Activated CD4-positive, alpha-beta memory T cell treated with anti-CD3 and anti-CD28 coated beads, Interleukin-2, amount 10 ng/mL, durations not matched to agents 7 days and 5 days (primary cell): ENCODE measurements around the gene BABAM2. TPM values are rescaled to one million over a fixed set of nuclear protein-coding genes. Genes with fewer than 3 reads are reported as not detected.

ENCODE experiments used
- CTCF ChIA-PET: fragments of 350-600 bp; sonication (Branson Sonifier 250); formaldehyde crosslinking; loops from one replicate; lab custom pipeline; 2021; ENCODE audit warnings: antibody characterized with exemption, inconsistent platforms; lab: Charles Lee
- POLR2A ChIA-PET: fragments of 350-600 bp; sonication (Branson Sonifier 250); formaldehyde crosslinking; loops from one replicate; lab custom pipeline; 2021; ENCODE audit warnings: antibody characterized with exemption; lab: Charles Lee
- DNase-seq: peaks from one replicate; pipeline ENCODE4 v3.0.0-alpha.2; 2020
- H3K27ac Mint-ChIP-seq: one replicate; pipeline ENCODE4 v1.8.0; 2021; ENCODE audit warnings: mild to moderate bottlenecking, mixed read lengths
- H3K27me3 Mint-ChIP-seq: one replicate; pipeline ENCODE4 v1.8.0; 2021; ENCODE audit warnings: mixed read lengths
- H3K36me3 Mint-ChIP-seq: one replicate; pipeline ENCODE4 v1.8.0; 2021; ENCODE audit warnings: low read depth, mixed read lengths
- H3K4me1 Mint-ChIP-seq: one replicate; pipeline ENCODE4 v1.8.0; 2021; ENCODE audit warnings: mixed read lengths
- H3K4me3 Mint-ChIP-seq: one replicate; pipeline ENCODE4 v1.8.0; 2021; ENCODE audit warnings: mild to moderate bottlenecking, mixed read lengths
- H3K9me3 Mint-ChIP-seq: one replicate; pipeline ENCODE4 v1.8.0; 2021; ENCODE audit warnings: mixed read lengths
- total RNA-seq, 2 experiments: library from RNA; stranded (reverse); gene quantifications; one replicate each; pipeline ENCODE4 v1.2.3, GENCODE V29; 2021

BABAM2 gene
- total RNA-seq, 2 experiments from 2014 or later = 51.4 to 56.6 TPM

DNA sequence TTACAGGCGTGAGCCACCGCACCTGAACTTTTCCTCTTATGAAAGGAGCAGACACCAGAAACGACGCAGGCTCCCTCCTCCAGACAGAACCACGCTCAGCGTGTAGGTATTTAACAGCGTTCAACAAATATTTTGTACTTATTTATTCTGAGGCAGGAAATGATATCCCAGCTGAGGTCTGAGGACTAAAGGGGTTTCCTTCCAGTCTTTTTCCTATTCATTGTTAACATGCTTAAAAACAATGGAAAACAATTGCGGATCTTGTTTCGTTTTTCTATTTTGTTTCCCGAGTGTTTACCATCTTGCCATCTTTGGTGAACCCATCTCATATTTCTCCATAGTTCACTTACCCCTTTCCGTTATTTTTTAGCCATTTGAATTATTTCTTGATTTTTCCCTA is 458.4 kb downstream of the BABAM2 start:
- peak overlapping the region; percentile 86 for H3K27ac Mint-ChIP-seq
- peak overlapping the region; percentile 65 for H3K4me3 Mint-ChIP-seq
- CTCF ChIA-PET = interaction anchor here (1.0 to 1.4 kb wide), 2 partner anchors 9 to 18 kb away, joined by 3 to 4 read pairs; no protein-coding TSS in a partner anchor
- H3K9me3 Mint-ChIP-seq = no peaks in the 10 kb centered on the region
- no peaks in the 10 kb centered on the region for H3K36me3 Mint-ChIP-seq
- DNase-seq = no peak
- POLR2A ChIA-PET = interaction anchor here (1.6 to 6.0 kb wide), 5 partner anchors 8 to 42 kb away, joined by 9 to 76 read pairs (median 35); partner anchors contain the start of gene FOSL2
- H3K27me3 Mint-ChIP-seq = no peaks in the 10 kb centered on the region
- H3K4me1 Mint-ChIP-seq = peaks cover 48% of the 10 kb centered on the region

DNA sequence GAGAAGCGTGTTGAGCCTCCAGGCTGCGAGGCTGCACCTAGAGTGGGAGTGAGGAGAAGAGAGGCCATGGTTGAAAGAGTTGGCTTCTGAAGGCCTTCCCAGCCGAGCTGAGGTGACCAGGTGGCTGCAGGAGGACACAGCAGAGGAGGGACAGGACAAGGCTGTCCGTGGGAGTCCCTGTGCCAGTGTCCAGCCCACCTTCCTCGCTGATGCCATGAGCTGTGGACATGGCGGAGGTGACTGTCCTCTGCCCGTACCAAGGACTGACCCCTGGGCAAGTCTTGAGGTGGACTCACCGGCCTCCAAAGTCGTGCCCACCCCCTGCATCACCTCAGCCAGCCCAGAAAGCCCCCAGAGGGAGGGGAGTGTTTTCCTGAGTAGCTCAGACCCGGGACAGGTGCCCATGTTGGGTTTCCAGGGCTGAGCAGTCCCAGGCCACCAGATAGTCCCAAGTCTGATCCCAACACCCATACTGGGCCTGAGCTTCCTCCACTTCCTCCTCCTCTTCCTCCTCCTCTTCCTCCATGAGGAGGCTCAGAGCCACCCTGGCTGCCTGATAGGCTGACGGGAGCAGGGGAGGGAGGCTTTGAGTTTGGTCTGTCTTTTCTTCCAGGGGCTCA is 459.1 kb downstream of the BABAM2 start:
- CTCF ChIA-PET = interaction anchor here (1.0 to 1.3 kb wide), 2 partner anchors 9 to 17 kb away, joined by 3 read pairs; no protein-coding TSS in a partner anchor

GRCh38 chr2:28350196-28350595 is 459.7 kb downstream of the BABAM2 start:
- H3K27me3 Mint-ChIP-seq = no peaks in the 10 kb centered on the region
- ChIA-PET POLR2A (interaction anchor here (4.6 to 6.0 kb wide), 3 partner anchors 10 to 41 kb away, joined by 35 to 76 read pairs (median 44); partner anchors contain the start of gene FOSL2), CTCF (interaction anchor here (1.3 kb wide), 1 partner anchor 8 kb away, joined by 3 read pairs; no protein-coding TSS in a partner anchor)
- H3K9me3 Mint-ChIP-seq = no peaks in the 10 kb centered on the region
- H3K4me1 Mint-ChIP-seq = peaks cover 48% of the 10 kb centered on the region
- H3K4me3 Mint-ChIP-seq = no peak overlapping the region
- H3K27ac Mint-ChIP-seq = no peak overlapping the region
- no peaks in the 10 kb centered on the region for H3K36me3 Mint-ChIP-seq
- no peak for DNase-seq

More for the DNA sequence above, 459.1 kb downstream of the BABAM2 start:
- H3K27ac Mint-ChIP-seq = peak overlapping the region; percentile 86
- no peak for DNase-seq
- H3K4me3 Mint-ChIP-seq = no peak overlapping the region
- no peaks in the 10 kb centered on the region for H3K27me3 Mint-ChIP-seq
- H3K9me3 Mint-ChIP-seq = no peaks in the 10 kb centered on the region
- POLR2A ChIA-PET = interaction anchor here (4.6 to 6.0 kb wide), 3 partner anchors 11 to 42 kb away, joined by 35 to 76 read pairs (median 44); partner anchors contain the start of gene FOSL2
- peaks cover 48% of the 10 kb centered on the region for H3K4me1 Mint-ChIP-seq
- H3K36me3 Mint-ChIP-seq = no peaks in the 10 kb centered on the region

DNA sequence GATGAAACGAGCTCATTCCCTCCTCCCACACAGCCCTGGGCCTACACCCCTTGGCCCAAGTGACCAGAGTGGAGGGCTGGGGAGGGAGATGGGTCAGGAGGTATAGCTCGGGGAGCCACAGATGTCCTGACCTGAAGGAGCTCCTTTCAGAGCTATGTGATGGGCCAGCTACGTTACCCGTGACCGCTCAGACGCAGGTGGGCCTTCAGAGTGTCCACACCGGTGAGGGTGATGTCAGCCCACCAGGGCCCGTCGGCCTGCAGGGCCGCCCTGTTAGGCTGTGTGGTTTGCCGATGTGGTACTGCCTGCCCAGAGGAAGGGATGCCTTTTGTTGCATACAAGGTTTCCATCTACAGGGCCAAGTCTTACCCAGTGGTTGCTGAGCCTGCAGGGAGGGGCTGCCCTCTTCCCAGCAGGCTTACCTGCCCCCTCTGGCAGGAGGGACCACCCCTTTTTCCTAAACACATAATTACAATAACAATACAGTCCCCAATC is 460.3 kb downstream of the BABAM2 start:
- no peak for DNase-seq
- H3K9me3 Mint-ChIP-seq = no peaks in the 10 kb centered on the region
- H3K4me1 Mint-ChIP-seq = peaks cover 47% of the 10 kb centered on the region
- ChIA-PET CTCF (interaction anchor here (1.3 kb wide), 1 partner anchor 8 kb away, joined by 3 read pairs; no protein-coding TSS in a partner anchor), POLR2A (interaction anchor here (4.6 to 6.0 kb wide), 3 partner anchors 10 to 41 kb away, joined by 35 to 76 read pairs (median 44); partner anchors contain the start of gene FOSL2)
- H3K27ac Mint-ChIP-seq = no peak overlapping the region
- H3K27me3 Mint-ChIP-seq = no peaks in the 10 kb centered on the region
- H3K36me3 Mint-ChIP-seq = no peaks in the 10 kb centered on the region
- H3K4me3 Mint-ChIP-seq = no peak overlapping the region

DNA sequence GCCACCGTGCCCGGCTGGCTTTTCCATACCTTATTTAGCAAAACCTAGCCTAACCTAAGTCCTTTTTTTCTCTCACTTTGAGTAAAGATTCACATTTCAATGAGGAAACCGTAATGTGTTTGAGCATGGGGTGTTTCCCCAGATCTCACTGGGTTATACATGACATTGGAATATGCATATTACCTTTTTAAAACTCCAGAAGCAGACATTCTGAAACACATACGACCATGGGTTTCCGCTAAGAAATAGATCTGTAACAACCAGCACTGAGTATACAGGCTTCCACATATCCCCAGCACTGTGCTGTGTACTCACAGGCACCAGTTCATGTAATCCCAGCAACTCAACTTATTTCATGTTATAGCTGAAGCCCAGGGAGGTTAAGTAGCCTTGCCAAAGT is 461.1 kb downstream of the BABAM2 start:
- H3K4me1 Mint-ChIP-seq = peaks cover 46% of the 10 kb centered on the region

DNA sequence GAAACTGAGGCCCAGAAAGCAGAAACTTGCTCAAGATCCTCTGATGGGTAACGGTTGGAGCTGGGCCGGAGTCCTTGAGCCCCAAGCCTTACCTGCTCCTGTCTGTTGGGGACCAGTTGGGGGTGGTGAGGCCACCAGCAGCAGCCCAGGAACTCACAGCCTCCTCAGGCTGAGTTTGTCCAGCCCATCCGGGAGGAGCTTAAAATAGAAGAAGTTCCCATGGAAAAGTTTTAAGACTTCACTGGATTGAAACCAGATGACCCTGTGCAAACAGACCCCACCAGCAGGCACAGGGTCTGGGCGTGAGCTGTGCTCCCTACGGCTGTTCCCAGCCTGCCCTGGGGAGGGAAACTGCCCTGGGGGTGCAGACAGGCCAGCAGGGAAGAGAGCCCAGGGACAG is 461.6 kb downstream of the BABAM2 start:
- H3K27me3 Mint-ChIP-seq = no peaks in the 10 kb centered on the region
- ChIA-PET CTCF (interaction anchor here (1.0 kb wide), 1 partner anchor 13 kb away, joined by 4 read pairs; no protein-coding TSS in a partner anchor), POLR2A (interaction anchor here (1.0 kb wide), 1 partner anchor 38 kb away, joined by 5 read pairs; no protein-coding TSS in a partner anchor)
- DNase-seq = no peak
- peaks cover 44% of the 10 kb centered on the region for H3K4me1 Mint-ChIP-seq
- H3K36me3 Mint-ChIP-seq = no peaks in the 10 kb centered on the region
- no peaks in the 10 kb centered on the region for H3K9me3 Mint-ChIP-seq
- H3K4me3 Mint-ChIP-seq = no peak overlapping the region
- H3K27ac Mint-ChIP-seq = no peak overlapping the region

More for the DNA sequence above, 461.1 kb downstream of the BABAM2 start:
- CTCF ChIA-PET = interaction anchor here (1.0 kb wide), 1 partner anchor 14 kb away, joined by 4 read pairs; no protein-coding TSS in a partner anchor
- Mint-ChIP-seq H3K36me3 (no peaks in the 10 kb centered on the region), H3K27me3 (no peaks in the 10 kb centered on the region), H3K4me3 (no peak overlapping the region), H3K27ac (no peak overlapping the region), H3K9me3 (no peaks in the 10 kb centered on the region)
- DNase-seq = no peak
- POLR2A ChIA-PET = no interaction called here

DNA sequence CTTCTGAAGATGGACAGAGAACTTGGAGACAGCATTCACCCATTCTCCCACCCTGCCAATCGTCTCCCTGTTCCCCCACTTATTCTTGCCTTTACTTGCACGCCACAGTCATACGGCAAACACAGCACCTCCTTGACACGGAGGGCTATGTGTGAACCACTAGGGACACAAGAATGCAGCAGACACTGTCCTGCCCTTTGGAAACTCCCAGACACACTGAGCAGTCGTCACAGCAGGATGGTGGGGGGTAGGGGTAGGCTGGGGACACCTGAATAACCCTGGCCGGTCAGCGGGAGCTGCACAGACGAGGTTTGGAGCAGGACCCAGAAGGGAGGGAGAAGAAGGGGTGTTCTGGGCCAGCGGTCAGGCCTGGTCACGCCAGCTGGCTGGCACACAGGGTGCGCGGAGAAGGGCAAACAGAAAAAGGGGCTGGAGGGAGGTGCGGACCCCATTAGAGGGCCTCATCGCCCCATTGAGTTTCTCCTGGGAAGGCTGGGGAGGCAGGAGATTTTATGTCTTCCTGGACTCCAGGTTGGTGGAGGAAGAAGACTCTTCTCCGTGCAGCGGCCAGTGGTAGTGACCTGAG is 462.2 kb downstream of the BABAM2 start:
- CTCF ChIA-PET = interaction anchor here (1.0 kb wide), 1 partner anchor 13 kb away, joined by 4 read pairs; no protein-coding TSS in a partner anchor
- Mint-ChIP-seq H3K36me3 (no peaks in the 10 kb centered on the region), H3K4me3 (no peak overlapping the region), H3K4me1 (peaks cover 39% of the 10 kb centered on the region), H3K27me3 (no peaks in the 10 kb centered on the region), H3K27ac (no peak overlapping the region), H3K9me3 (no peaks in the 10 kb centered on the region)
- POLR2A ChIA-PET = interaction anchor here (1.0 to 1.3 kb wide), 2 partner anchors 12 to 37 kb away, joined by 3 to 5 read pairs; no protein-coding TSS in a partner anchor
- DNase-seq = no peak

- CTCF ChIA-PET = no interaction called here
- Mint-ChIP-seq H3K36me3 (no peaks in the 10 kb centered on the region), H3K27me3 (no peaks in the 10 kb centered on the region), H3K4me3 (no peak overlapping the region), H3K9me3 (no peaks in the 10 kb centered on the region), H3K27ac (no peak overlapping the region), H3K4me1 (peaks cover 39% of the 10 kb centered on the region)
- POLR2A ChIA-PET = interaction anchor here (1.2 to 9.9 kb wide), 2 partner anchors 15 to 35 kb away, joined by 3 to 114 read pairs; partner anchors contain the start of gene FOSL2
- no peak for DNase-seq
Observed at GRCh38 chr2:28354920-28355520, 464.5 kb downstream of the BABAM2 start.

GRCh38 chr2:28355521-28356094 is 465.1 kb downstream of the BABAM2 start:
- CTCF ChIA-PET = interaction anchor here (1.3 kb wide), 1 partner anchor 36 kb away, joined by 3 read pairs; no protein-coding TSS in a partner anchor
- POLR2A ChIA-PET = interaction anchor here (0.9 to 9.9 kb wide), 4 partner anchors 8 to 35 kb away, joined by 3 to 114 read pairs (median 7); partner anchors contain the start of gene FOSL2
- no peak overlapping the region for H3K4me3 Mint-ChIP-seq
- no peaks in the 10 kb centered on the region for H3K9me3 Mint-ChIP-seq
- DNase-seq = no peak
- H3K27ac Mint-ChIP-seq = no peak overlapping the region
- peaks cover 44% of the 10 kb centered on the region for H3K4me1 Mint-ChIP-seq
- no peaks in the 10 kb centered on the region for H3K27me3 Mint-ChIP-seq
- H3K36me3 Mint-ChIP-seq = no peaks in the 10 kb centered on the region

GRCh38 chr2:28356095-28356911 is 465.8 kb downstream of the BABAM2 start:
- H3K4me1 Mint-ChIP-seq = peaks cover 50% of the 10 kb centered on the region
- no peaks in the 10 kb centered on the region for H3K9me3 Mint-ChIP-seq
- H3K27me3 Mint-ChIP-seq = no peaks in the 10 kb centered on the region
- CTCF ChIA-PET = interaction anchor here (1.3 kb wide), 1 partner anchor 35 kb away, joined by 3 read pairs; no protein-coding TSS in a partner anchor
- H3K36me3 Mint-ChIP-seq = no peaks in the 10 kb centered on the region
- H3K4me3 Mint-ChIP-seq = no peak overlapping the region
- POLR2A ChIA-PET = interaction anchor here (0.9 to 9.9 kb wide), 5 partner anchors 8 to 34 kb away, joined by 3 to 114 read pairs (median 7); partner anchors contain the start of gene FOSL2
- no peak for DNase-seq
- H3K27ac Mint-ChIP-seq = no peak overlapping the region

DNA sequence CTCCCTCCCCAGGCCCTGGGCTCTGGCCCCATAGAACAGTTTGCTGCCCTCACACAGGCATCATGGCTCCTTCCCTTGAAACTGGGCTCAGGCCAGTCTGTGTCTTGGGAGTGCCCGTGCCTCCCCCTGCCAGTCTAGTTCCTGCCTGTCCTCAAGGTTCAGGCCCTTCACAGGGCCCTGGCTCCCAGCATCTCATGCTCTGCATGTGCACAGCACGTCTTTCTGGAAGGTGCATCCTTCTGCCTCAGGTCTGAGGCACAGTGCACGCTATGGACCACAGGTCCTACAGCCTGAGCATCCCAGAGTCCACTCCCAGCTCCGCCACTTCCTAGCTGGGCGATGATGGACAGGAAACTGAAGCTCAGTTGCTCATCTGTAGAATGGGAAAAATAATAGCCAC is 466.5 kb downstream of the BABAM2 start:
- CTCF ChIA-PET = interaction anchor here (1.0 to 2.2 kb wide), 2 partner anchors 9 to 34 kb away, joined by 4 to 5 read pairs; no protein-coding TSS in a partner anchor
- no peak for DNase-seq
- peaks cover 51% of the 10 kb centered on the region for H3K4me1 Mint-ChIP-seq
- no peak overlapping the region for H3K4me3 Mint-ChIP-seq
- POLR2A ChIA-PET = interaction anchor here (1.4 to 9.9 kb wide), 3 partner anchors 9 to 33 kb away, joined by 7 to 114 read pairs (median 11); partner anchors contain the start of gene FOSL2
- H3K27me3 Mint-ChIP-seq = no peaks in the 10 kb centered on the region
- H3K36me3 Mint-ChIP-seq = no peaks in the 10 kb centered on the region
- H3K9me3 Mint-ChIP-seq = no peaks in the 10 kb centered on the region
- H3K27ac Mint-ChIP-seq = peak overlapping the region; percentile 28
